ENCODE data around the gene FZD1.

FZD1 gene

GRCh38 chr7:91264046-91264923, at the start of gene FZD1:
FZD1 (plus strand) TSS chr7:91264433; CDS start chr7:91264881, 448 bp downstream.
- DNase-seq (ENCODE audit: low read depth), result peak; percentile 2

- no peak for DNase-seq (ENCODE audit: low read depth)
These were observed 37.8 kb upstream of the FZD1 start for GRCh38 chr7:91226411-91226810.

- DNase-seq (ENCODE audit: low read depth), result no peak
These were observed 35.9 kb upstream of the FZD1 start for GRCh38 chr7:91228327-91228726.

- DNase-seq (ENCODE audit: low read depth), result no peak
These were observed 35.2 kb upstream of the FZD1 start for GRCh38 chr7:91228927-91229558.

GRCh38 chr7:91230100-91230499, 34.1 kb upstream of the FZD1 start:
- no peak for DNase-seq (ENCODE audit: low read depth)

- no peak for DNase-seq (ENCODE audit: low read depth)
These were observed 33.7 kb upstream of the FZD1 start for GRCh38 chr7:91230503-91230902.

GRCh38 chr7:91233212-91233611, 31.0 kb upstream of the FZD1 start:
- DNase-seq (ENCODE audit: low read depth), result no peak

GRCh38 chr7:91235211-91235832, 28.9 kb upstream of the FZD1 start:
- no peak for DNase-seq (ENCODE audit: low read depth)

- DNase-seq (ENCODE audit: low read depth), result no peak
These were observed 25.0 kb upstream of the FZD1 start for GRCh38 chr7:91239171-91239604.

- DNase-seq (ENCODE audit: low read depth), result no peak
These were observed 24.5 kb upstream of the FZD1 start for GRCh38 chr7:91239772-91240171.

GRCh38 chr7:91240376-91240941, 23.8 kb upstream of the FZD1 start:
- no peak for DNase-seq (ENCODE audit: low read depth)

GRCh38 chr7:91242097-91242844, 22.0 kb upstream of the FZD1 start:
- DNase-seq (ENCODE audit: low read depth), result no peak

- DNase-seq (ENCODE audit: low read depth), result no peak
These were observed 20.5 kb upstream of the FZD1 start for GRCh38 chr7:91243591-91244301.

- no peak for DNase-seq (ENCODE audit: low read depth)
These were observed 16.7 kb upstream of the FZD1 start for GRCh38 chr7:91247500-91247899.

- no peak for DNase-seq (ENCODE audit: low read depth)
These were observed 15.2 kb upstream of the FZD1 start for GRCh38 chr7:91248996-91249395.

- no peak for DNase-seq (ENCODE audit: low read depth)
These were observed 14.6 kb upstream of the FZD1 start for GRCh38 chr7:91249506-91250233.

- no peak for DNase-seq (ENCODE audit: low read depth)
These were observed 13.5 kb upstream of the FZD1 start for GRCh38 chr7:91250706-91251105.

- no peak for DNase-seq (ENCODE audit: low read depth)
These were observed 12.4 kb upstream of the FZD1 start for GRCh38 chr7:91251877-91252276.

GRCh38 chr7:91263384-91264045, 718 bp upstream of the FZD1 start:
- no peak for DNase-seq (ENCODE audit: low read depth)

All from stimulated activated CD8-positive, alpha-beta memory T cell treated with anti-CD3 and anti-CD28 coated beads, Interleukin-12 subunit alpha, Interleukin-12 subunit beta, amount 100 ng/mL, for 4 hours (primary cell).